MCF 10A (cell line): Measurements from ENCODE around the gene WDFY2. TPM values are rescaled to one million over a fixed set of nuclear protein-coding genes. Genes with fewer than 3 reads are reported as not detected.

Experiments used
- BruUV-seq: library from RNA; stranded (reverse); fragments of 400-500 nt; replicated peaks from 2 replicates; lab custom pipeline; 2021; lab: Mats Ljungman, UMichigan
- CTCF ChIA-PET: fragments of 300-600 bp; sonication (Branson Sonifier 250); formaldehyde crosslinking; extraction: SDS; loops from one replicate; lab custom pipeline; 2021; ENCODE audit warnings: antibody characterized with exemption, inconsistent platforms; lab: Yijun Ruan, JAX
- POLR2A ChIA-PET: fragments of 300-600, 350-650 bp; sonication (Branson Sonifier 250); formaldehyde crosslinking; extraction: SDS; loops from one replicate; lab custom pipeline; 2020; ENCODE audit warnings: antibody characterized with exemption, inconsistent platforms; lab: Yijun Ruan, JAX
- DNase-seq: peaks from one replicate; pipeline ENCODE4 v3.0.0-alpha.2; 2018; ENCODE audit not compliant: unreplicated experiment
- H3K27ac Mint-ChIP-seq: one replicate; pipeline ENCODE4 v1.8.0; 2022; ENCODE audit warnings: mild to moderate bottlenecking, low read depth, mixed read lengths; ENCODE audit not compliant: unreplicated experiment
- H3K27me3 Mint-ChIP-seq: one replicate; pipeline ENCODE4 v1.8.0; 2022; ENCODE audit warnings: mixed read lengths; ENCODE audit not compliant: insufficient read depth, unreplicated experiment
- H3K36me3 Mint-ChIP-seq: one replicate; pipeline ENCODE4 v1.8.0; 2022; ENCODE audit warnings: mild to moderate bottlenecking, moderate library complexity, mixed read lengths; ENCODE audit not compliant: insufficient read depth, unreplicated experiment
- H3K4me1 Mint-ChIP-seq: one replicate; pipeline ENCODE4 v1.8.0; 2022; ENCODE audit warnings: mixed read lengths; ENCODE audit not compliant: insufficient read depth, unreplicated experiment
- H3K4me3 Mint-ChIP-seq: one replicate; pipeline ENCODE4 v1.8.0; 2022; ENCODE audit warnings: mild to moderate bottlenecking, moderate library complexity, mixed read lengths; ENCODE audit not compliant: unreplicated experiment
- H3K9me3 Mint-ChIP-seq: one replicate; pipeline ENCODE4 v1.8.0; 2022; ENCODE audit warnings: mixed read lengths; ENCODE audit not compliant: unreplicated experiment
- intact Hi-C: fragments of 100-400 bp; cut with micrococcal nuclease; formaldehyde crosslinking; loops from 2 replicates; pipeline ENCODE4 v1.14.1; 2022
- total RNA-seq: library from RNA; stranded (reverse); gene quantifications from 2 replicates; pipeline ENCODE4 v1.2.3, GENCODE V29; 2022
- TF ChIP-seq, protein P1 (sequence below): fragments of 200-600 bp; IDR thresholded peaks from one replicate; pipeline ENCODE4 v1.8.0; 2022; ENCODE audit warnings: antibody characterized with exemption, mild to moderate bottlenecking; ENCODE audit not compliant: unreplicated experiment

The WDFY2 gene
- total RNA-seq, 1 experiment from 2014 or later, result 56.2 TPM

DNA sequence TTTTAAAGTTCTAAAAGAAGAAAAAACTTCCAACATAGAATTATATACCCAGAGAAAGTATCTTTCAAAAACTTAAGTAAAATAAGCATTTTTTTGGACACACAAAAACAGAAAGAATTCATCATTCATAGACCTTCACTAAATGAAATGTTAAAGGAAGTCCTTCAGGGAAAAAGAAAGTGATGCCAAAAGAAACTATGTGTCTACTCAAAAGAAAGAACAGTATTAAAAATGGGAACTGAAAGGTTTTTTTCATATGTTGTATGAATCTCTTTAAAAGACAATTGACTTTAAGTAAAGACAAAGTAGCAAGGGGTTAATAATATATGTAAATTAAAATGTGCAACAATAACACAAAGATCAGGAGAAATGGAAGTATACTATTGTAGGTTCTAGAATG, 123.2 kb downstream of the WDFY2 start:
- Mint-ChIP-seq H3K27me3 (no peaks in the 10 kb centered on the region), H3K4me3 (no peak overlapping the region), H3K36me3 (peaks cover 41% of the 10 kb centered on the region), H3K27ac (peak overlapping the region; percentile 67), H3K9me3 (no peaks in the 10 kb centered on the region), H3K4me1 (no peaks in the 10 kb centered on the region)
- TF ChIP-seq, protein P1, sequence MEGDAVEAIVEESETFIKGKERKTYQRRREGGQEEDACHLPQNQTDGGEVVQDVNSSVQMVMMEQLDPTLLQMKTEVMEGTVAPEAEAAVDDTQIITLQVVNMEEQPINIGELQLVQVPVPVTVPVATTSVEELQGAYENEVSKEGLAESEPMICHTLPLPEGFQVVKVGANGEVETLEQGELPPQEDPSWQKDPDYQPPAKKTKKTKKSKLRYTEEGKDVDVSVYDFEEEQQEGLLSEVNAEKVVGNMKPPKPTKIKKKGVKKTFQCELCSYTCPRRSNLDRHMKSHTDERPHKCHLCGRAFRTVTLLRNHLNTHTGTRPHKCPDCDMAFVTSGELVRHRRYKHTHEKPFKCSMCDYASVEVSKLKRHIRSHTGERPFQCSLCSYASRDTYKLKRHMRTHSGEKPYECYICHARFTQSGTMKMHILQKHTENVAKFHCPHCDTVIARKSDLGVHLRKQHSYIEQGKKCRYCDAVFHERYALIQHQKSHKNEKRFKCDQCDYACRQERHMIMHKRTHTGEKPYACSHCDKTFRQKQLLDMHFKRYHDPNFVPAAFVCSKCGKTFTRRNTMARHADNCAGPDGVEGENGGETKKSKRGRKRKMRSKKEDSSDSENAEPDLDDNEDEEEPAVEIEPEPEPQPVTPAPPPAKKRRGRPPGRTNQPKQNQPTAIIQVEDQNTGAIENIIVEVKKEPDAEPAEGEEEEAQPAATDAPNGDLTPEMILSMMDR, result no peak
- CTCF ChIA-PET, result interaction anchor here (1.0 kb wide), 1 partner anchor 11 kb away, joined by 3 read pairs; no protein-coding TSS in a partner anchor
- DNase-seq, result no peak
- no TSS peak for BruUV-seq
- POLR2A ChIA-PET, result interaction anchor here (0.6 kb wide), 1 partner anchor 19 kb away, joined by 4 read pairs; no protein-coding TSS in a partner anchor
- intact Hi-C loops, result no loop called here

DNA sequence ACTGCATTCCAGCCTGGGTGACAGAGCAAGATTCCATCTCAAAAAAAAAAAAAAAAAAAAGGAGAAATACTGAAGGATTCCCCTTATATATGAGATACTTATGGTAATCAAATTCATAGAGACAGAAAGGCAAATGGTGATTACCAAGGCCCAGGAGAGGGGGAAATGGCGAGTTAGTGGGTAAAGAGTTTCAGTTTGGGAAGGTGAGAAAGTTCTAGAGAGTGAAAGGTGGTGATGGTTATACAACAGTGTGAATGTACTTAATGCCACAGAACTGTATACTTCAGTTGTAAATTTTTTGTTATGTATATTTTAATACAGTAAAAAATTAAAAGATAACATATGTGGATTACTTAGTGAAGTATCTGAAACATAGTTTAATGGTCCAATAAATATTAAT, 129.5 kb downstream of the WDFY2 start:
- TF ChIP-seq, protein P1, result no peak
- peak overlapping the region; percentile 78 for H3K27ac Mint-ChIP-seq
- ChIA-PET CTCF (interaction anchor here (1.6 kb wide), 1 partner anchor 16 kb away, joined by 4 read pairs; no protein-coding TSS in a partner anchor), POLR2A (interaction anchor here (0.6 kb wide), 1 partner anchor 75 kb away, joined by 3 read pairs; no protein-coding TSS in a partner anchor)
- H3K36me3 Mint-ChIP-seq, result peaks cover 27% of the 10 kb centered on the region
- BruUV-seq, result no TSS peak
- no peaks in the 10 kb centered on the region for H3K9me3 Mint-ChIP-seq
- H3K4me3 Mint-ChIP-seq, result no peak overlapping the region
- H3K27me3 Mint-ChIP-seq, result no peaks in the 10 kb centered on the region
- H3K4me1 Mint-ChIP-seq, result peaks cover 11% of the 10 kb centered on the region
- DNase-seq, result no peak
- intact Hi-C loops, result no loop called here

DNA sequence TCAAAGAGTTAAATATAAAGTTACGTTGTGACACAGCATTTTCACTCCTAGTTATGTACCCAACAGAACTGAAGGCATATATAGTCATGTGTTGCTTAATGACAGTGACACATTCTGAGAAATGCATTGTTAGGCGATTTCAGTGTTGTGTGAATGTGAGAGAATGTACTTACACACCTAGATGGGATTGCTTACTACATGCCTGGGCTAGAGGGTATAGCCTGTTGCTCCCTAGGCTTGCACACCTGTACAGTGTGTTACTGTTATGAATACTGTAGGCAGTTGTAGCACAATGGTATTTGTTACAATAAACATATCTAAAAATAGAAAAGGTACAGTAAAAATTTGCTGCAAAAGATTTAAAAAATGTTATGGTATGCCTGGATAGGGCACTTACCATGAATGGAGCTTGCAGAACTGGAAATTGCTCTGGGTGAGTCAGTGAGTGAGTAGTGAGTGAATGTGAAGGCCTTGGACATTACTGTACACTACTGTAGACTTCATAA, 130.5 kb downstream of the WDFY2 start:
- H3K4me3 Mint-ChIP-seq, result no peak overlapping the region
- CTCF ChIA-PET, result interaction anchor here (1.6 kb wide), 1 partner anchor 17 kb away, joined by 4 read pairs; no protein-coding TSS in a partner anchor
- H3K9me3 Mint-ChIP-seq, result no peaks in the 10 kb centered on the region
- TF ChIP-seq, protein P1, result no peak
- peak; percentile 62 for DNase-seq
- intact Hi-C loops, result no loop called here
- H3K27me3 Mint-ChIP-seq, result no peaks in the 10 kb centered on the region
- POLR2A ChIA-PET, result interaction anchor here (0.6 to 1.2 kb wide), 12 partner anchors 12 to 262 kb away, joined by 3 to 12 read pairs (median 4); partner anchors contain the start of gene INTS6
- H3K27ac Mint-ChIP-seq, result peak overlapping the region; percentile 78
- BruUV-seq, result no TSS peak
- peaks cover 11% of the 10 kb centered on the region for H3K4me1 Mint-ChIP-seq
- H3K36me3 Mint-ChIP-seq, result peaks cover 34% of the 10 kb centered on the region

GRCh38 chr13:51715613-51716012, 131.4 kb downstream of the WDFY2 start:
- H3K27me3 Mint-ChIP-seq, result no peaks in the 10 kb centered on the region

More at GRCh38 chr13:51715613-51716012, 131.4 kb downstream of the WDFY2 start:
- Mint-ChIP-seq H3K36me3 (peaks cover 38% of the 10 kb centered on the region), H3K27ac (peak overlapping the region; percentile 49), H3K4me1 (peaks cover 11% of the 10 kb centered on the region), H3K4me3 (no peak overlapping the region), H3K9me3 (no peaks in the 10 kb centered on the region)
- intact Hi-C loops, result no loop called here
- CTCF ChIA-PET, result interaction anchor here (1.6 kb wide), 1 partner anchor 18 kb away, joined by 4 read pairs; no protein-coding TSS in a partner anchor
- no peak for DNase-seq
- BruUV-seq, result no TSS peak
- POLR2A ChIA-PET, result interaction anchor here (0.6 to 1.2 kb wide), 7 partner anchors 11 to 479 kb away, joined by 3 to 12 read pairs (median 3); no protein-coding TSS in a partner anchor
- TF ChIP-seq, protein P1, result no peak
